HepG2 (cell line): ENCODE measurements around the gene NAGS. TPM values are rescaled to one million over a fixed set of nuclear protein-coding genes. Genes with fewer than 3 reads are reported as not detected.

ENCODE experiments used
- IRF2 ChIP-seq: IDR thresholded peaks from 2 replicates; pipeline ENCODE4 v1.6.1; 2018; ENCODE audit warnings: missing genetic modification reagents, missing compliant biosample characterization
- MIXL1 ChIP-seq: IDR thresholded peaks from 2 replicates; pipeline ENCODE4 v1.6.1; 2016
- NCOA5 ChIP-seq: sonication (generic); formaldehyde crosslinking; IDR thresholded peaks from 2 replicates; pipeline ENCODE4 v1.4.0; 2020; ENCODE audit warnings: missing genetic modification reagents
- TAF15 ChIP-seq: fragments of 200-400 bp; formaldehyde crosslinking; IDR thresholded peaks from one replicate; pipeline ENCODE4 v1.6.1; 2018; ENCODE audit warnings: mild to moderate bottlenecking, low read depth, low read length; ENCODE audit not compliant: poor library complexity, severe bottlenecking
- ZNF230 ChIP-seq: sonication (generic); formaldehyde crosslinking; IDR thresholded peaks from 2 replicates; pipeline ENCODE4 v1.4.0; 2020; ENCODE audit warnings: mild to moderate bottlenecking, missing genetic modification reagents
- ZNF234 ChIP-seq: sonication (generic); formaldehyde crosslinking; conservative IDR thresholded peaks from 2 replicates; pipeline ENCODE4 v1.5.1; 2020; ENCODE audit warnings: mild to moderate bottlenecking, missing genetic modification reagents
- ZNF274 ChIP-seq: sonication (generic); formaldehyde crosslinking; IDR thresholded peaks from 2 replicates; pipeline ENCODE4 v1.5.1; 2020; ENCODE audit warnings: mild to moderate bottlenecking, missing genetic modification reagents
- ZNF432 ChIP-seq: sonication (generic); formaldehyde crosslinking; IDR thresholded peaks from 2 replicates; pipeline ENCODE4 v1.5.0; 2020; ENCODE audit warnings: missing genetic modification reagents, mild to moderate bottlenecking, borderline replicate concordance
- ZNF572 ChIP-seq: sonication (generic); formaldehyde crosslinking; IDR thresholded peaks from 2 replicates; pipeline ENCODE4 v1.5.1; 2020; ENCODE audit warnings: mild to moderate bottlenecking, missing genetic modification reagents
- polyA plus RNA-seq, 8 experiments: library from polyadenylated mRNA; depleted of rRNA in 3 of 8; stranded (reverse) in 7 of 8; unstranded in 1 of 8; fragments of >200 nt; fragmentation: Illumina TruSeq in 4 of 8; extraction: Trizol in 4 of 8; gene quantifications; 2 replicates each; pipeline versions ENCODE4 v1.2.1 to v1.2.3, GENCODE V29; 2011 to 2016; ENCODE audit warnings: low read depth in 4 of 8, missing spikeins in 1 of 8, mixed read lengths in 1 of 8; ENCODE audit not compliant: insufficient read depth in 1 of 8
- total RNA-seq, 5 experiments: library from RNA; depleted of rRNA; stranded (reverse); fragments of >200 nt; fragmentation: Illumina TruSeq; extraction: Trizol; gene quantifications; 2 replicates each; pipeline ENCODE4 v1.2.3, GENCODE V29; 2016; ENCODE audit warnings: low read depth in 1 of 5
- TF ChIP-seq, protein P1 (sequence below): sonication (generic); formaldehyde crosslinking; IDR thresholded peaks from 2 replicates; pipeline ENCODE4 v1.4.0; 2020; ENCODE audit warnings: missing genetic modification reagents
- TF ChIP-seq, protein P2 (sequence below): sonication (generic); formaldehyde crosslinking; IDR thresholded peaks from 2 replicates; pipeline ENCODE4 v1.4.0; 2020; ENCODE audit warnings: mild to moderate bottlenecking, missing genetic modification reagents
- TF ChIP-seq, protein P3 (sequence below): sonication (generic); formaldehyde crosslinking; IDR thresholded peaks from 2 replicates; pipeline ENCODE4 v1.4.0; 2020; ENCODE audit warnings: missing genetic modification reagents, borderline replicate concordance
- TF ChIP-seq, protein P4 (sequence below): sonication (generic); formaldehyde crosslinking; IDR thresholded peaks from 2 replicates; pipeline ENCODE4 v1.8.0; 2022; ENCODE audit warnings: missing genetic modification reagents, mild to moderate bottlenecking, moderate library complexity, borderline replicate concordance

NAGS gene
- total and polyA plus RNA-seq, 2 of the 13 experiments (the other 11 are each of a cell fraction or from before 2014, with no cell fraction given): 4.3 to 5.1 TPM

DNA sequence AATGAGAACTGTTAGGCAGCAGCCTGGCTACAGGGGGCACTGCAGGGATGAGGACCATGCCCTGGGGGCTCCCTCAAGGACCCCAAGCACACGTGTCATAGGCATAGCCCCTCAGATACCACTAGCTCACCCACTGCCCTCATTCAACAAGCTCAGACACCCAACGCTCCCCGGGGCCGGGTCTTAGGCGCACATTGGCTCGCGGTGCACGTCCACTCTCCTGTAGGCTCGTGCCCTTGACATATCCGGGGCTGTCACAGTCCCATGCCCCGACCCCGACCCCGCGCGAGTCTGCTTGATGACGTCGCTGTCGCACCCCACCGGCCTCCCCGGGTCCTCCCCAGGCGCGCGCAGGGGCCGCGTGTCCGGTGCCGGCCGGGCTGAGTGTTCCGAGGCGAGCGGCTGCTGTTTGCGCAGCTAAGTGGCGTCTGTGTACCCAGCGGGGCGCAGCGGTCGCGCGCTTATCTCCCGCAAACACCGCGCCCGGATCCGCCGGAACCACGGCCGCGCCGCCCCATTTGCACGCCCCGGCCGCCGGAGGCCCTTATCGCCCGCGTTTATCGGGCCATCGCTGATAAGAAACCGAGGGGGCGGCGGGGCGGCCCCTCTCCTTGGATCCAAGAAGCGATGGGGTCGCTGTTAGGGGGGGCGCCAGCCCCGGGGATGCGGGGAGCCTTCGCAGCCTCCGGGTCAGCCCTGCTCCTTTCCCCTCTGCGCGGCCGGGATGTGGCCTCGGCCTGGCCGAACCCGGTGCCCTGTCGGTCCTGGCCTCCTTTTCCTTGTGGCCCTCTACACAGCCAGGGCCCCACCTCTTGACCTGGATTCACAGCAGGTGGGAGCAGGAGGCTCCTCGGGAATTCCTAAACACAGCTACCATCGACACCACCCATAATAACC is 20.7 kb upstream of the NAGS start (continued):
- TF ChIP-seq, protein P1, sequence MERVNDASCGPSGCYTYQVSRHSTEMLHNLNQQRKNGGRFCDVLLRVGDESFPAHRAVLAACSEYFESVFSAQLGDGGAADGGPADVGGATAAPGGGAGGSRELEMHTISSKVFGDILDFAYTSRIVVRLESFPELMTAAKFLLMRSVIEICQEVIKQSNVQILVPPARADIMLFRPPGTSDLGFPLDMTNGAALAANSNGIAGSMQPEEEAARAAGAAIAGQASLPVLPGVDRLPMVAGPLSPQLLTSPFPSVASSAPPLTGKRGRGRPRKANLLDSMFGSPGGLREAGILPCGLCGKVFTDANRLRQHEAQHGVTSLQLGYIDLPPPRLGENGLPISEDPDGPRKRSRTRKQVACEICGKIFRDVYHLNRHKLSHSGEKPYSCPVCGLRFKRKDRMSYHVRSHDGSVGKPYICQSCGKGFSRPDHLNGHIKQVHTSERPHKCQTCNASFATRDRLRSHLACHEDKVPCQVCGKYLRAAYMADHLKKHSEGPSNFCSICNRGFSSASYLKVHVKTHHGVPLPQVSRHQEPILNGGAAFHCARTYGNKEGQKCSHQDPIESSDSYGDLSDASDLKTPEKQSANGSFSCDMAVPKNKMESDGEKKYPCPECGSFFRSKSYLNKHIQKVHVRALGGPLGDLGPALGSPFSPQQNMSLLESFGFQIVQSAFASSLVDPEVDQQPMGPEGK: peak; percentile 83
- TF ChIP-seq, protein P2, sequence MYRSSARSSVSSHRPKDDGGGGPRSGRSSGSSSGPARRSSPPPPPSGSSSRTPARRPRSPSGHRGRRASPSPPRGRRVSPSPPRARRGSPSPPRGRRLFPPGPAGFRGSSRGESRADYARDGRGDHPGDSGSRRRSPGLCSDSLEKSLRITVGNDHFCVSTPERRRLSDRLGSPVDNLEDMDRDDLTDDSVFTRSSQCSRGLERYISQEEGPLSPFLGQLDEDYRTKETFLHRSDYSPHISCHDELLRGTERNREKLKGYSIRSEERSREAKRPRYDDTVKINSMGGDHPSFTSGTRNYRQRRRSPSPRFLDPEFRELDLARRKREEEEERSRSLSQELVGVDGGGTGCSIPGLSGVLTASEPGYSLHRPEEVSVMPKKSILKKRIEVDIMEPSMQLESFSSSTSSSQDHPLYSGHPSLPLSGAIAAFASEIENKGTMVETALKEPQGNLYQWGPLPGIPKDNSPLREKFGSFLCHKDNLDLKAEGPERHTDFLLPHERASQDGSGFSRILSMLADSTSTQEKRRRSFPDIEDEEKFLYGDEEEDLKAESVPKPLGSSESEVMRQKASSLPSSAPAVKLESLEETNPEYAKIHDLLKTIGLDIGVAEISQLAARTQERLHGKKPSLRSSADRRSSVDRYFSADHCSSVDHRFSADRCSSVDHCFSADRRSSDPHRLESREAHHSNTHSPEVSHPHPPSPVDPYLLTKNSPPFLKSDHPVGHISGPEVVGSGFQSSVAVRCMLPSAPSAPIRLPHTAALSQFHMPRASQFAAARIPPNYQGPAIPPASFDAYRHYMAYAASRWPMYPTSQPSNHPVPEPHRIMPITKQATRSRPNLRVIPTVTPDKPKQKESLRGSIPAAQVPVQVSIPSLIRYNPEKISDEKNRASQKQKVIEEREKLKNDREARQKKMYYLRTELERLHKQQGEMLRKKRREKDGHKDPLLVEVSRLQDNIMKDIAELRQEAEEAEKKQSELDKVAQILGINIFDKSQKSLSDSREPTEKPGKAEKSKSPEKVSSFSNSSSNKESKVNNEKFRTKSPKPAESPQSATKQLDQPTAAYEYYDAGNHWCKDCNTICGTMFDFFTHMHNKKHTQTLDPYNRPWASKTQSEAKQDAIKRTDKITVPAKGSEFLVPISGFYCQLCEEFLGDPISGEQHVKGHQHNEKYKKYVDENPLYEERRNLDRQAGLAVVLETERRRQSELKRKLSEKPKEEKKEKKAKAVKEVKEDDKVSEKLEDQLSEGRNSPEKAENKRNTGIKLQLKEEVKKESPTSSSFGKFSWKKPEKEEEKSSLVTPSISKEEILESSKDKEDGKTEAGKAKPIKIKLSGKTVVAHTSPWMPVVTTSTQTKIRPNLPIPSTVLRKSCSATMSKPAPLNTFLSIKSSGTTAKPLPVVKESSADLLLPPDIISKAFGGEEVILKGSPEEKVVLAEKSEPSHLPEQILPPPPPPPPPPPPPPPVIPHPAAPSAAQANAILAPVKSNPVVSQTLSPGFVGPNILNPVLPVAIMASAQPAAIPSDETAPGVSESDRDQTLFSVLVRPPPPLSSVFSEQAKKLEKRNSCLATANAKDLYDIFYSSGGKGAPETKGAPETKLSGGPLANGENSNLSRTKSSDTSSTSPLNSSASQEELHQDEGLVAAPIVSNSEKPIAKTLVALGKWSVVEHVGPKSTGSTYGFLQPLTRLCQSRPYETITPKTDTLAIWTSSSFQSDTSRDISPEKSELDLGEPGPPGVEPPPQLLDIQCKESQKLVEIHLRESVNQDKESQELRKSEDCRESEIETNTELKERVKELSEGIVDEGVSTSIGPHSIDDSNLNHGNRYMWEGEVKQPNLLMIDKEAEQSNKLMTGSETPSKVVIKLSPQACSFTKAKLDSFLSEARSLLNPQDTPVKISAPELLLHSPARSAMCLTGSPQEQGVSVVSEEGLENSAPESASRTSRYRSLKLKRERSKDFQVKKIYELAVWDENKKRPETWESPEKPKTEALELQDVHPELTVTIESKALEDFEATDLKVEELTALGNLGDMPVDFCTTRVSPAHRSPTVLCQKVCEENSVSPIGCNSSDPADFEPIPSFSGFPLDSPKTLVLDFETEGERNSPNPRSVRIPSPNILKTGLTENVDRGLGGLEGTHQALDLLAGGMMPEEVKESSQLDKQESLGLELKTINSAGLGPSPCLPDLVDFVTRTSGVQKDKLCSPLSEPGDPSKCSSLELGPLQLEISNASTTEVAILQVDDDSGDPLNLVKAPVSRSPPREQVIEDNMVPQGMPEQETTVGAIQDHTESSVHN: no peak
- TF ChIP-seq, protein P3, sequence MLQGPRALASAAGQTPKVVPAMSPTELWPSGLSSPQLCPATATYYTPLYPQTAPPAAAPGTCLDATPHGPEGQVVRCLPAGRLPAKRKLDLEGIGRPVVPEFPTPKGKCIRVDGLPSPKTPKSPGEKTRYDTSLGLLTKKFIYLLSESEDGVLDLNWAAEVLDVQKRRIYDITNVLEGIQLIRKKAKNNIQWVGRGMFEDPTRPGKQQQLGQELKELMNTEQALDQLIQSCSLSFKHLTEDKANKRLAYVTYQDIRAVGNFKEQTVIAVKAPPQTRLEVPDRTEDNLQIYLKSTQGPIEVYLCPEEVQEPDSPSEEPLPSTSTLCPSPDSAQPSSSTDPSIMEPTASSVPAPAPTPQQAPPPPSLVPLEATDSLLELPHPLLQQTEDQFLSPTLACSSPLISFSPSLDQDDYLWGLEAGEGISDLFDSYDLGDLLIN (CRISPR knock-in tag): 0 out of 2 replicates have a peak, but pooled peaks have one; percentile 34
- TF ChIP-seq ZNF432 (CRISPR knock-in tag): no peak
- TF ChIP-seq ZNF274: peak; percentile 93
- peak; percentile 91; the same call in 1 of the 2 replicates for TF ChIP-seq ZNF572
- TF ChIP-seq ZNF234 (CRISPR knock-in tag): peak; percentile 90; the same call in 1 of the 2 replicates
- TF ChIP-seq IRF2: peak; percentile 58
- TF ChIP-seq TAF15: peak; percentile 30
- TF ChIP-seq, protein P4, sequence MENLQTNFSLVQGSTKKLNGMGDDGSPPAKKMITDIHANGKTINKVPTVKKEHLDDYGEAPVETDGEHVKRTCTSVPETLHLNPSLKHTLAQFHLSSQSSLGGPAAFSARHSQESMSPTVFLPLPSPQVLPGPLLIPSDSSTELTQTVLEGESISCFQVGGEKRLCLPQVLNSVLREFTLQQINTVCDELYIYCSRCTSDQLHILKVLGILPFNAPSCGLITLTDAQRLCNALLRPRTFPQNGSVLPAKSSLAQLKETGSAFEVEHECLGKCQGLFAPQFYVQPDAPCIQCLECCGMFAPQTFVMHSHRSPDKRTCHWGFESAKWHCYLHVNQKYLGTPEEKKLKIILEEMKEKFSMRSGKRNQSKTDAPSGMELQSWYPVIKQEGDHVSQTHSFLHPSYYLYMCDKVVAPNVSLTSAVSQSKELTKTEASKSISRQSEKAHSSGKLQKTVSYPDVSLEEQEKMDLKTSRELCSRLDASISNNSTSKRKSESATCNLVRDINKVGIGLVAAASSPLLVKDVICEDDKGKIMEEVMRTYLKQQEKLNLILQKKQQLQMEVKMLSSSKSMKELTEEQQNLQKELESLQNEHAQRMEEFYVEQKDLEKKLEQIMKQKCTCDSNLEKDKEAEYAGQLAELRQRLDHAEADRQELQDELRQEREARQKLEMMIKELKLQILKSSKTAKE (CRISPR knock-in tag): peak; percentile 99
- peak; percentile 81; the same call in 1 of the 2 replicates for TF ChIP-seq ZNF230 (CRISPR knock-in tag)
- TF ChIP-seq NCOA5 (CRISPR knock-in tag): no peak
- TF ChIP-seq MIXL1: peak; percentile 58; the same call in 1 of the 2 replicates
